B cell (primary cell): ENCODE data around the gene USP28. TPM values are rescaled to one million over a fixed set of nuclear protein-coding genes. Genes with fewer than 3 reads are reported as not detected.

Source experiments
- ATAC-seq: fragments of 200-7000 bp; cut with Tn5 transposase; one replicate; pipeline ENCODE4 v1.10.0; 2021; ENCODE audit warnings: low read depth, mild to moderate bottlenecking, moderate number of reproducible peaks, moderate library complexity
- CTCF ChIA-PET: fragments of 350-600 bp; sonication (Branson Sonifier 250); formaldehyde crosslinking; loops from one replicate; lab custom pipeline; 2021; ENCODE audit warnings: antibody characterized with exemption, inconsistent platforms; lab: Charles Lee
- POLR2A ChIA-PET: fragments of 350-600 bp; sonication (Branson Sonifier 250); formaldehyde crosslinking; loops from one replicate; lab custom pipeline; 2021; ENCODE audit warnings: antibody characterized with exemption; lab: Charles Lee
- DNase-seq: peaks from one replicate; pipeline ENCODE4 v3.0.0; 2013
- H2AFZ ChIP-seq: 2 replicates; pipeline ENCODE4 v1.6.1; 2012; ENCODE audit warnings: mild to moderate bottlenecking, low read depth, low read length; ENCODE audit not compliant: insufficient read depth, poor library complexity, severe bottlenecking
- H3K27ac ChIP-seq, 2 donors: 1 replicate in 1 of 2; 2 replicates in 1 of 2; pipeline ENCODE4 v1.5.1; 2012 to 2013; ENCODE audit warnings: low read length in 2 of 2, mild to moderate bottlenecking in 2 of 2, moderate library complexity in 1 of 2
- H3K27me3 ChIP-seq, 4 experiments: fragments of 200-600 bp in 1 of 4; sonication (generic) in 1 of 4; replicated peaks in 1 of 4; 1 replicate in 2 of 4; 2 replicates in 2 of 4; pipeline versions ENCODE4 v1.6.1 to v1.7.0; 2013 to 2016; ENCODE audit warnings: low read length in 3 of 4, mild to moderate bottlenecking in 2 of 4, mixed read lengths in 1 of 4, moderate library complexity in 1 of 4; ENCODE audit not compliant: insufficient read depth in 4 of 4, control insufficient read depth in 3 of 4; ENCODE audit errors: control extremely low read depth in 1 of 4
- H3K36me3 ChIP-seq, 2 experiments: replicated peaks in 1 of 2; 1 replicate in 1 of 2; 2 replicates in 1 of 2; pipeline versions ENCODE4 v1.6.1 to v1.7.1; 2013; ENCODE audit warnings: low read length in 1 of 2; ENCODE audit not compliant: insufficient read depth in 2 of 2, control insufficient read depth in 1 of 2; ENCODE audit errors: control extremely low read depth in 1 of 2, extremely low read depth in 1 of 2
- H3K4me1 ChIP-seq, 2 donors: fragments of 200-600 bp in 1 of 2; sonication (generic) in 1 of 2; 1 replicate in 1 of 2; 2 replicates in 1 of 2; pipeline versions ENCODE4 v1.5.1 to v1.6.1; 2013 to 2017; ENCODE audit warnings: low read length in 2 of 2; ENCODE audit not compliant: control insufficient read depth in 2 of 2, insufficient read depth in 2 of 2
- H3K4me2 ChIP-seq: replicated peaks from 2 replicates; pipeline ENCODE3; 2012; ENCODE audit warnings: mild to moderate bottlenecking, low read depth, low read length; ENCODE audit not compliant: poor library complexity, severe bottlenecking
- H3K4me3 ChIP-seq, 5 experiments: fragments of 200-600 bp in 1 of 5; sonication (generic) in 1 of 5; 1 replicate in 3 of 5; 2 replicates in 2 of 5; pipeline versions ENCODE4 v1.5.1 to v1.7.0; 2011 to 2016; ENCODE audit warnings: low read length in 4 of 5, mild to moderate bottlenecking in 4 of 5, low read depth in 2 of 5, control low read depth in 1 of 5, moderate library complexity in 1 of 5; ENCODE audit not compliant: insufficient read depth in 1 of 5; ENCODE audit errors: control extremely low read depth in 1 of 5, extremely low read depth in 1 of 5
- H3K79me2 ChIP-seq: fragments of 200-600 bp; sonication (generic); one replicate; pipeline ENCODE4 v1.6.0; 2016; ENCODE audit warnings: low read length; ENCODE audit not compliant: control insufficient read depth, insufficient read depth
- H3K9ac ChIP-seq: fragments of 200-600 bp; sonication (generic); 2 replicates; pipeline ENCODE4 v1.6.1; 2017; ENCODE audit warnings: mild to moderate bottlenecking, low read length, moderate library complexity
- H3K9me3 ChIP-seq, 3 donors: one replicate each; pipeline versions ENCODE4 v1.6.1 to v1.7.1; 2013; ENCODE audit warnings: low read length in 2 of 3; ENCODE audit not compliant: control insufficient read depth in 2 of 3, insufficient read depth in 1 of 3; ENCODE audit errors: control extremely low read depth in 1 of 3
- H4K20me1 ChIP-seq: 2 replicates; pipeline ENCODE4 v1.6.0; 2012; ENCODE audit warnings: mild to moderate bottlenecking, low read length; ENCODE audit not compliant: insufficient read depth, control insufficient read depth, poor library complexity, severe bottlenecking
- H3K27ac Mint-ChIP-seq: one replicate; pipeline ENCODE4 v1.8.0; 2021; ENCODE audit warnings: mixed read lengths
- H3K27me3 Mint-ChIP-seq: one replicate; pipeline ENCODE4 v1.8.0; 2021; ENCODE audit warnings: mixed read lengths
- H3K4me1 Mint-ChIP-seq: one replicate; pipeline ENCODE4 v1.8.0; 2021; ENCODE audit warnings: mixed read lengths
- H3K4me3 Mint-ChIP-seq: one replicate; pipeline ENCODE4 v1.8.0; 2021; ENCODE audit warnings: mixed read lengths
- H3K9me3 Mint-ChIP-seq: one replicate; pipeline ENCODE4 v1.8.0; 2022; ENCODE audit warnings: mixed read lengths; ENCODE audit not compliant: insufficient read depth
- CTCF ChIP-seq: fragments of 200-600 bp; IDR thresholded peaks from one replicate; pipeline ENCODE4 v1.8.0; 2022; ENCODE audit warnings: antibody characterized with exemption, mild to moderate bottlenecking
- EZH2 ChIP-seq: IDR thresholded peaks from 2 replicates; pipeline ENCODE4 v1.6.1; 2012; ENCODE audit warnings: borderline replicate concordance, low read depth, mild to moderate bottlenecking, moderate library complexity, low read length; ENCODE audit not compliant: insufficient read depth, poor library complexity, severe bottlenecking
- WGBS: methylation state at CpG from one replicate; pipeline ENCODE4 v1.1.5; 2013; ENCODE audit warnings: missing lambda C conversion rate; ENCODE audit not compliant: insufficient coverage; 5-methylcytosine and 5-hydroxymethylcytosine counted together
- intact Hi-C: fragments of 100-400 bp; cut with micrococcal nuclease; formaldehyde crosslinking; loops from one replicate; pipeline ENCODE4 v1.10.0; 2022
- polyA plus RNA-seq: library from polyadenylated mRNA; depleted of rRNA; stranded (reverse); fragments of >200 nt; gene quantifications from 2 replicates; pipeline ENCODE4 v1.2.3, GENCODE V29; 2012
- total RNA-seq, 2 donors: library from RNA; stranded (reverse); fragments of 120-200 nt in 1 of 2; gene quantifications; 1 replicate in 1 of 2; 2 replicates in 1 of 2; pipeline versions ENCODE4 v1.2.3 to v1.2.4, GENCODE V29; 2013 to 2022

USP28 gene
- total and polyA plus RNA-seq, 2 donors (not counting 1 experiment from before 2014, with no cell fraction given) = 78.0 to 104 TPM

- peaks cover 0 to 12% of the 10 kb centered on the region in 2 donors for H3K4me1 ChIP-seq
- Mint-ChIP-seq H3K4me1 (peaks cover 24% of the 10 kb centered on the region), H3K9me3 (no peaks in the 10 kb centered on the region), H3K27ac (peak overlapping the region; percentile 94), H3K4me3 (peak overlapping the region; percentile 97), H3K27me3 (peaks cover 8% of the 10 kb centered on the region)
- DNase-seq (no peak), ATAC-seq (no peak)
- no peak for TF ChIP-seq CTCF
- no peak for TF ChIP-seq EZH2
- peaks cover 40% of the 10 kb centered on the region for H3K79me2 ChIP-seq
- 2% methylated on average over 9 of the region's 10 CpGs for WGBS
- peak overlapping the region; percentile 55 to 79 for H3K27ac ChIP-seq
- POLR2A ChIA-PET = no interaction called here
- H3K36me3 ChIP-seq = peaks cover 2 to 12% of the 10 kb centered on the region in 2 experiments
- peak overlapping the region; percentile 93 for H2AFZ ChIP-seq
- CTCF ChIA-PET = interaction anchor here (0.6 to 1.7 kb wide), 6 partner anchors 9 to 204 kb away, joined by 3 to 8 read pairs (median 4); no protein-coding TSS in a partner anchor
- no peaks in the 10 kb centered on the region for H3K9me3 ChIP-seq
- H3K4me3 ChIP-seq = peak overlapping the region; percentile 78 to 99 (median 88)
- H3K9ac ChIP-seq = peak overlapping the region; percentile 85
- peak overlapping the region; percentile 80 for H3K4me2 ChIP-seq
- intact Hi-C loops = loop anchor here (1.0 to 2.0 kb wide), 5 partner anchors 67 to 1686 kb away; partner anchors contain the start of genes C11orf71, RBM7, REXO2 and SDHD
- H3K27me3 ChIP-seq = peaks cover 0 to 2% (median 0%) of the 10 kb centered on the region in 4 experiments
- H4K20me1 ChIP-seq = no peaks in the 10 kb centered on the region
These were observed 102.3 kb downstream of the USP28 start for GRCh38 chr11:113773092-113773415.

- Histone ChIP-seq H3K4me2 (peak overlapping the region; percentile 80), H3K27ac (no peak overlapping the region), H3K9me3 (no peaks in the 10 kb centered on the region), H3K4me3 (no peak overlapping the region), H3K9ac (no peak overlapping the region), H4K20me1 (no peaks in the 10 kb centered on the region), H2AFZ (no peak overlapping the region), H3K4me1 (peaks cover 0 to 12% of the 10 kb centered on the region in 2 donors), H3K36me3 (peaks cover 5 to 21% of the 10 kb centered on the region in 2 experiments), H3K27me3 (no peaks in the 10 kb centered on the region), H3K79me2 (peaks cover 49% of the 10 kb centered on the region)
- no peak overlapping the region for H3K27ac Mint-ChIP-seq
- H3K4me3 Mint-ChIP-seq = peak overlapping the region; percentile 76
- no peak for ATAC-seq
- POLR2A ChIA-PET = interaction anchor here (0.7 kb wide), 1 partner anchor 116 kb away, joined by 8 read pairs; no protein-coding TSS in a partner anchor
- DNase-seq = no peak
- peaks cover 3% of the 10 kb centered on the region for H3K27me3 Mint-ChIP-seq
- intact Hi-C loops = loop anchor here (2.0 kb wide), 1 partner anchor 1685 kb away; the partner anchor contains the start of genes SDHD and TIMM8B
- H3K4me1 Mint-ChIP-seq = peaks cover 26% of the 10 kb centered on the region
- CTCF ChIA-PET = interaction anchor here (1.2 to 1.7 kb wide), 2 partner anchors 24 to 491 kb away, joined by 3 to 8 read pairs; no protein-coding TSS in a partner anchor
- TF ChIP-seq EZH2 = no peak
- TF ChIP-seq CTCF = no peak
- no peaks in the 10 kb centered on the region for H3K9me3 Mint-ChIP-seq
- no CpG with 5 or more reads among the region's 3 CpGs for WGBS
These were observed 103.4 kb downstream of the USP28 start for GRCh38 chr11:113771964-113772363.
